Middle frontal gyrus (tissue), 1 donor: ENCODE data around the gene TANK.
A peak's percentile ranks its signal among the peaks of the same experiment; 100 is the strongest.
"Not testable (repeated sequence)": the region's sequence is repeated elsewhere in the genome, so short reads cannot be mapped to it uniquely, and the experiment has no call there.

Experiments
- DNase-seq: peaks from one replicate; pipeline ENCODE4 v3.0.0-alpha.2; 2015; ENCODE audit warnings: low spot score; ENCODE audit errors: extremely low spot score

The TANK gene, protein sequence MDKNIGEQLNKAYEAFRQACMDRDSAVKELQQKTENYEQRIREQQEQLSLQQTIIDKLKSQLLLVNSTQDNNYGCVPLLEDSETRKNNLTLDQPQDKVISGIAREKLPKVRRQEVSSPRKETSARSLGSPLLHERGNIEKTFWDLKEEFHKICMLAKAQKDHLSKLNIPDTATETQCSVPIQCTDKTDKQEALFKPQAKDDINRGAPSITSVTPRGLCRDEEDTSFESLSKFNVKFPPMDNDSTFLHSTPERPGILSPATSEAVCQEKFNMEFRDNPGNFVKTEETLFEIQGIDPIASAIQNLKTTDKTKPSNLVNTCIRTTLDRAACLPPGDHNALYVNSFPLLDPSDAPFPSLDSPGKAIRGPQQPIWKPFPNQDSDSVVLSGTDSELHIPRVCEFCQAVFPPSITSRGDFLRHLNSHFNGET

DNA sequence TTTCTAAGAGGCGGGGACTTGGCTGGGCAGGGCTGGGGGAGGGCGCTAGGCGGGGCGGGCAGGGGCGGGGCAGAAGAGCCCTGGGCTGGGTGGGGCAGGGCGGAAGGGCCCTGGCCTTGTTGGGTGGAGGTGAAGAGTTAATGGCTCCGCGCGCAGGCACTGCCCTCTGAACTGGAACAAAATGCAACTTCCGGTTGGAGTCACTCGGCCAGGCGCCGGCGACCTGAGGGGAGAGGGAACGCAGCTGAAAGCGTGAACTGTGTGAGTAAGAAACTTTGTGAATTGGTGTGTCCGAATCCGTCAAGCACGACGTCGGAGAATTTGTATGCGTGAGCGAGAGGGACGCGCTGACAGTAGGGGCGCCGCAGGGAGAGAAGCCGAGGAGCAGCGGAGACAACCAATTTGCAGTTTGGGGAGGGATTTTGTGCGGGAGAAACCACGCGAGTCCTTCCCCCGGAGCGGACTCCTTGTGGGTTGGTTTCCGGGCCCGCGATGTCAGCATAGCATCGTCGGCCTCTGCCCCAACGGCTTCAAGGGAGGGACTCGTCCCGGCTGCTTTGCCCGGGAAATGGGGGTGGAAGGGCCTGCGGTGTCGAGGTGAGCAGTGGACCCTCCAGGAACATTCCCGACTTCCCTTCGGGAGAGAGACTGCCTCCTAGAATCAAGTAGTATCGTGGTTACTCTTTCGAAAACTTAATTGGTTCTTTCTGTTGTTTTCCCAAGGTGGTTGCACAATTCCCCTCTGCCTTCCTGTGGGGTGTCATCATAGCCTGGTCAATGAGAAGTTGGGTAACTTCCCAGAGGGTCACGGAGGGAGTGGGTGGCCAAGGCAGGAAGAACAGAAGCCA is at the start of gene TANK:
TANK (plus strand) TSS at position 203 of the 848 bp plus-strand sequence. CDS start 19,235 bp downstream, outside the sequence.
- DNase-seq: peak; percentile 69

DNA sequence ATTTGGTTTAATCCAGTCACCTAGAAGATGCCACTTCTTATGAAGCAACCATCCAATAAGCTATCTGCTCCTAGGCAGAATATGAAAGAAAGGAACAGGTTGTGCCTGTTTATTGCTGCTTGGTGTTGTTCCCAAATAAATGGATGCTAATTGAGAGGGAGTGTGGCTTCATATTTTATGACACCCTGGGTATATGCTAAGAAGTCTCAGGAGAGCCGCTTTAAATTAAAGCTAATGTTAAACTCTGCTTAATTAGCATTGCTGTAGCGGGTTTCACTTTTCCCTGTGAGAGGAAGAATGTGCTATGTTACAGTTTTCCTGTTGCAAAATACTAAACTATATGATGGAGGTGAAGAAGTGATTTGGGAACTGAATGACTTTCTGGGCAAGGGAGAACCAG is 48.7 kb upstream of the TANK start:
- DNase-seq: no peak

DNA sequence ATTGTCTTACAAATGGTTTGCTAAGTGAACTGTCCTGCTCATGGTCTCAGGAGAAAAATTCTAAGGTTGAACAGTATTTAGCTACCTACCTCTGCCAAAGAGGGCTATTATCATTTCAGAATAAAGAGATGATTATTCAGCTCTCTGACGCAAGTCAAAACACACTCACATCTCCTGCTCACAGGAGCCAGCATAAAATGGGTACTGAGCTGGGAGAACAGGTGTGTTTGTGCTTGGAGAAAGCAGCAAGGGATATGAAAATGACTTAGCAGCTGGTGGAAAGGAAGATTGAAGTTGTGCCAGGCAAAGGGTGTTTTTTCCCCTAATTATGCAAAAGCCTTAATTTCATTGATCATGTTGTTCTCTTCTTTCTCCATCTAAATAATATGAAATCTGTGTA is 47.3 kb upstream of the TANK start:
- DNase-seq: no peak

DNA sequence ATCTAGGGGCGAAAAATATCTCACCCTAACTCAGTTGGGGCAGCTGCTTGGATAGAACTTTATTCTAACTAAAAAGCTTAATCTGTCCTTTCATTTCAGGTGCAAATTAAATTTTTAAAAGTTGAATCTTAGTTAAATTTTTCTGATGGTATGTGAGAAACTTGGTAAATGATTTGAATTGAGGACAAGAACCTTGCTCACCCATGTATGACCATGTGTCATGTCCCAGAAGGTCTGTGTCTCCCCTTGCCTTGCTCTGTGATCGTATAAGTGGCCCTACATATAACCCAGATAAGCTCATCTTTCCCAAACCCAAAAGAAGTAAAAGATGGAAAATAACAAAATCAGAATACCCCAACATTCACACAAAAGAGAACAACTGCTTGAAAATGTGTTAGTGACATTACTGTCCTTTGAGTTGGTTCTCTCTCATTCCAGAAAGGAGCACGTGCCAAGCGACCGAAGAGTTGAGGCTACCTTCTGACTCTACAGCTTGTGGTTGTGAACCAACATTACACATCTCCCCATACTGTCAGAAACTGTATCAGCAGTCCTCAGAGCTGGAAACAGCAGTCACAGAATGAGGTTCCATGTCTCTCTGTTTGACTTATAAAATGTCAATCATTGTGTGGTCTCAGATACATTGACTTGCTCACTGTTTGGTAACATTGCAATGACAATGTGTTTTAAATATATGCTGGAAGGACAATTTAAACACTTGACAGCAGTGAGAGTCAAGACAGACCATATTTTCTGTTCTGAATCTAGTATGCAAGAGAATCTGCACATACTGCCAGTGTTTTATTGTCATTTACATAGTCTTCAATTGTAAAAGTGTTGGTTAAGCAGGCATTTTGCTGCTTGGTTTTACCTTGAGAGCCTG is 46.3 kb upstream of the TANK start:
- no peak for DNase-seq

DNA sequence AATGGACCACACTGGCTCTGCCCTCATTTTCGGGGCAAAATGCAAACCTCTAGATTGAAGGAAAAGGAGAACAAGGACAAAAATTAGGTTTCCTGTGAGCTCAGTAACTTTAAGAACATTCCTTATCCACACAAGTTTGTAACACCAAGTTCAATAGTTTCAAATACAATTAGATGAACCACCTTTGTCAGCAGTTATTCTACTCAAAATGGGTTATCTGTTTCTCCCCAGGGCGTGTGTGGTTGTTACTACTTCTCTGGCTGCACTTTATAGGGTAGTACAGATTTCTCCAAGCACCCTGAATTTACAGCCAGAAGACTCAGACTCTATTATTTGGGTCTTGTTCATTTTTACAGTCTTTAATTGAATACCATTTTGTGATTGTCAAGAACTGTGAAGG is 45.0 kb upstream of the TANK start:
- no peak for DNase-seq

DNA sequence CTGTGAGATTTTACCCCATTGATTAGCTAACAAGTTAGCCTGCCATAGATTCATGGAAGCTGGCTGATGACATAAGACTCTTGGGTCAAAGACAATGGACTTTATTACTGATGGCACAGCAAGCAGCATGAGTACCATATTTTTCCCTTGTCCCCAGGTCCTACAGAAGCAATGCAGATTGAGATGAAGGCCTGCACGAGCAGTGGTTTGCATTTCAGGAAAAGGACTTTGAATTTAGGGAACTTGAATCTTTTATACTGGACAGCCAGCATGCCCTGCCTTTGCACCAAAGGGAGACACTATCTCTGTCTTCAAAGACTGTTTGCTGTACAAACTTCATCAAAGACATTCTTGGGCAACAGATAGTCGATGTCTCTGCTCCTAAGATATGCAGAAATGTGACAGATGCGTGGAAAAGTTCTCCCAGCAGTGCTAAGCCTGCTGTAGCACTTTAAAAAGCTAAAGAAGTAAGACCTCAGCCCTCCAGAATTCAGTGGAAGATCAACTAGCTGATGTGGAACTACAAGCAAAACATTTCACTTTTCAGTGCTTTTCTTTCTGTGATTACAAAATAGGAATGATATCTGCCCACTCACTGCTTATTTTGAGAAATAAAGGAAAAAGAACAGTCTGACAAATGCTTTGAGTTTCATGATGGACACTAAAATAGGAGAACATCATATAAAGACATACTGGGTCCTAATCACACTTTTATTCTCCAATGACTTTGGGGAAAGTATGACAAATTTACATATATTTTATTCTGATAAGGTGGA is 44.4 kb upstream of the TANK start:
- no peak for DNase-seq

DNA sequence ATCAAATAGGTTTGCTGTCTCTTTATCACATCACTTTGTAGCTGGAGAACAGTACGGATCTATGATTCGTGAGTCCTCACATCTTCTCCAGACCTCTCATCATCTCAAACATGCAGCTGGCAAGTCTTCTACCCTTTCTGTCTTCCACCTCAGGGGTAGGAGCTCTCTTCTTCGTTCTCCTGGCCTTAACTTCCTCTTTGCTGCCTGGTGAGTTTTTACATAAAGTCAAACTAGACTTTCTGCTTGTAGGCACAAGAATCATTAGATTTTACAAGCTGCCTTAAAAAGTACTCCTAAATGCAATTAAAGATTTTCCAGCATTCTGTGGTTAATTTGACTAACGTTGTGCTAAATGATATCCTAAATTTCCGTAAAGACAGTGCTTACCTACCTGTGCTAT is 43.7 kb upstream of the TANK start:
- no peak for DNase-seq

DNA sequence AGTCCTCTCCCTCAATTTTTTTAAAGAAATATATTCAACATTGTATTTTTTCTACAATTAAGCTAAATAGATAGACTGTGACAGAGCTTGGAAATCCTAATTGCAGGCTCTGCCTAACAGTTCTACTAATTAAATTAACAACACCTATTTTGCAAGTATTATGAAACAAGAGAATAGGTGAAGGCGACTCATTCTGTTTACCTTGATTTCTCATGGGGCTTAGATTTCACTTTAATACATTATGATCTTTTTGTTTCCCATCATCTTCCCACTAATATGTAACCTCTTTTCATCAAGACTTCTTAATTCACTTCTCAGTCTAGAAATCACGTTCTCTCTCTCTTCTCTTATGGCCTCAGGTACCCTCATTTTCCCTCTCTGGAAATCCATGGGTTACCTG is 42.7 kb upstream of the TANK start:
- no peak for DNase-seq

DNA sequence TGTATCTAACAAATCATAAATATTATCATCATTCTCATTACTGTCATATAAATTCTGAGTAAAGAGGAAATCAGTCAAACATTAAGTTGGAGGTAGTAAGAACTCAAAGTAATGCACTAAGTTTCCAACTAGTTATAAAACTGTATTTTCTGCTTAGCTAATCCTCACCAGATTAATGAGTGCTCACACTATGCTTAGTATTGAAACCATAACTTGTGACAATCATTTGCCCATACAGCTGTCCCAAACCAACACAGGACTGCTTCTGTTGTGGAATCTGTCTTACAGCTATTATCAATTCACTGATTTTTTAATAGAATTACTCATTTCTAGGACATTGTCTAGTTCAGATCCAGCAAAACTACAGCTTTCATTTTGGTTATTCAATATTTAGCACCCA is 41.5 kb upstream of the TANK start:
- DNase-seq: no peak

DNA sequence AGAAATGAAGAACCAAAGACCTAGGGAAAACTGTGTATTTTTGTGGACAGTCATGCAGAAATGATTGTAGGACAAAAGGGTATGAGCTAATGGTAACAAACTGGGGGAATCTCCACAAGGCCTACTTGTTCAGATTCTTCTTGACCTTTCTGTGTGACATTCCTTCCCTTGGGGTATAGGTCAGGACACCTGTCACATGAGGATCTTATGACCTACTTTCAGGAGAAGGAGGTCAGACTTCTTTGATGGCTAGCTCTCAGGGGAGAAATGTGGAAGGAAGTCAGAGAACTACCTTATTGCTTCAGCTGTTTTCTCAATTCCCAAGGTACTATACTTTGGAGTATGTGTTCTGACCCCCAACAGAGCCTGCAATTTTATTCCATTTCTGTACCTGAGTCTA is 40.7 kb upstream of the TANK start:
- DNase-seq: no peak

DNA sequence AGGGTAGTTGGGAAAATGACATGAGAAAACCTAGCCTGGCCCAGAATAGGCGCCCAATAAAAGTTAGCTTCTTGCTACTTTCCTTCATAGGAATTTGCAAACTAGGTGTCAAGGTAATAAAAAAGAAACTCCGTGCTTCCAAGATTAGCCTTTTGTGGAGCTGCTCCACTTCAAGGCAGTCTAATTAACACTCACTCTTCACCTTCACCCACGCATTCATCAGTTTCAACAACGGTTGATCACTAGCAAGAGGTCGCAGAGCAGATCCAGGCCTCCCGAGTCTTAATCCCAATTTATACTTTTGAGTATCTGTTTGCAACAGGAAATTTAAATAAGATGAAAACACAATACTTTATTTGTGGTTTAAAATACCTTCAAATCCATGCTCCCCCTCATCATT is 39.5 kb upstream of the TANK start:
- DNase-seq: no peak

DNA sequence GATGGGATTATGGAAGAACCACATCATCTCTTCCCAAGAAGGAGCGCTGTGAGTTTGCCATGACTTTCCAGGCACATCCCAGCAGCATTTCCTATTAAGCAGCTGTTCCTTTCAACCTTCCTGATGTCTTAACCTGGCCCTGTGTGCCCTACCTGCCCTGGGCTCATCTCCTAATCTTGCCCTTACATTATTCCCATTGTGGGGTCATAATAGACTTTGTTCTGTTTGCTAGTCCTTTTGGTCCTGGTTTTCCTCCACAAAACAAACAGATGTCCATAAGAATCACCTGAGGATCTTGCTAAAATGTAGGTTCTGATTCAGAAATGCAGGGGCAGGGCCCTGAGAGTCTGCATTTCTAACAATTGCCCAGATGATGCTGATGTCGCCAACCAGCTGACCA is 38.6 kb upstream of the TANK start:
- DNase-seq: no peak

DNA sequence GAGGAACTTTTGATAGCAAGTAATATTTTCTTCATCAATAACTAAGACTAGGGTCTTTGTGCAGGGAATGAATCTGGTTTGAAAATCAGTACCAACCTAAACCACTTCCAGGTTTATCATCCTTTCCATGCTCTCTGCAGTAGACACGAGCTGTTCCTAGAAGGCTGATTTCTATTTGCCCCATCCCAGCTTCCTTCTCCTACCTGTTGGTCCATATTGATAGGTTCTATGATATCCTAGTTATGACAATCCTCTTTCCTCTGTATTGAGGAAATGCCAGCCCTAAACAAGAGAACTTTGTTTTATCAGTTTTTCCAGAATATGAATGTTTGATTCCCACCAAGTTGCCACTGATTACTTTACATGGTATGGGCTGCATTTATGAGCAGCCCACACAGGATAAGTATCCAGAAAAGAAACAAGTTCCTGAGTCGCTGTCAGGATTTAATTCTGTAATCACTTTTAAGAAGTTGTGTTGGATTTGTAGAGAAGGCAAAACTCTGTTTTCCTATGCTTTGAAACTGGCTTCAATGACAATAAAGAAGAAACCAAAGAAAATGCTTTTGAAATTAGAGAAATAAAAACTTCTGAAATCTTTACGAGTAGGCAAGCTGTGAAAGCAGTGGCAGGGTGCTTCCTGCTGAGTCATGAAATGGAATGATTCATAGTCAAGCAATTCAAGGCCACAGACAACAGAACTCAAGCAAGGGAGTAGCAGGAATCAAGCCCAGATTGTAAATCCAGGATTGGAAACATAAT is 37.3 kb upstream of the TANK start:
- DNase-seq: peak; percentile 50

DNA sequence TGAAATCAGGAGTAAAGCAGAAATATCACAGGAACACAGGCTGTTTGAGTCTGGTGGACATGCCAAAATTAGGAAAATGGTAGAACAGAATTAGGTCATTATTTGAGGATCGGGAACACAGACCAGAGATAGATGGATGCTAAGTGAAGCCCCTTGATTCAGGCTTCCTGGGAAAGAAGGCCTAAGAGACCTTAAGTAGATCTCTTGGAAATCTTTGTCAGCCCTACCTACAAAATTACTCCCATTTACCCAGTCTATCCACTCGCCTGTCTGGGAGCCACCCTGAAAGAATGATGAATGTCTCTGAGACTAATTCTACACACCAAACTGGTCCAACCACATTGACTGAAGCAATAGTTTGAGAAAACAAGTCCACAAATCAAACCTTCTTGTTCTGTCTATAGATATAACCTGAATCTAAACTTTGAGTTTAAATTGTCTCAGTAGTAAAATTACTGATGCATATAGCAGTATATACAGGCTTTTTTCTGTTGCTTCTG is 36.6 kb upstream of the TANK start:
- DNase-seq: no peak

DNA sequence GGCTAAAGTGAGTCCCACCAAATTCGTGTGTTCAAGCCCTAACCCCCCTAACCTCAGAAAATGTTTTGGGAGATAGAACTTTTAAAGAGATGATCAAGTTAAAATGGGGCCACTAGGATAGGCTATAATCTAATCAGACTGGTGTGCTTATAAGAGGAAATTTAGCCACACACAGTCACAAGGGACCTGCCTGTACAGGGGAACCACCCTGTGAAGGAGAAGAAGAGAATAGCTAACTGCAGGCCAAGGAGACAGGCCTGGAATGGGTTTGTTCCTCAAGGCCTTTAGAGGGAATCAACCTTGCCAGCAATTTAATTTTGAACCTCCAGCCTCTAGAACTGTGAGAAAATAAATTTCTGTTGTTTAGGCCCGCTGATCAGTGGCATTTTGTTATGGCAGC is 36.0 kb upstream of the TANK start:
- DNase-seq: no peak

DNA sequence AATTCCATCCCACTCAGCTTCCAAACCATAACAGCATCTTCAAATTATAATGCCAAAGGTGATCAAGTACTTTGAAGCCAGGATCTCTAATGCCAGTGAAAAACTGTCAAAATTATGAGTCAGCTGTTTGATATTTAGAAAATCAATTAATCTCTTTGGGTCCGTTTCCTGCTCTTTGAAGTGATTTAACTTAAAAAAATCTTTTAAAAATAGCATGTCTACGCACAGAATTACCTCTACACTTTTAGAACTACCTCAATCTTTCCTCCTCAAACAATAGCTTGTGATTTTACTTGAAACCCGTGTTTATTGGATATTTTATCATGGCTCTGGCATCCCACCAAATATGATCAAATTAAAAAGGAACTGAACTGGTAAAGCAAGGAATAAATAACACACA is 31.3 kb upstream of the TANK start:
- DNase-seq: no peak

DNA sequence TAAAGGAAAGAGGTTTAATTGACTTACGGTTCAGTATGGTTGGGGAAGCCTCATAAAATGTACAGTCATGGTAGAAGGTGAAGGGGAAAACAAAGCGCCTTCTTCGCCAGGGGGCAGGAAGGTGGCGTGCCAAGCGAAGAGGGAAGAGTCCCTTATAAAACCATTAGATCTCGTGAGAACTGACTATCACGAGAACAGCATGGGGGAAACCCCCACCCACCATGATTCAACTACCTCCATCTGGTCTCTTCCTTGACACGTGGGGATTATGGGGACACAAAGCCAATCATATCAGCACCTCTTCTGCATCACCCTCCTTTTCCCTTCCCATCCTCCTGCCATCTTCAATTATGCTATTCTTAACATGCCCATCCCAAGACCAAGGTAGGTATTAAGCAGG is 29.9 kb upstream of the TANK start:
- DNase-seq: no peak

DNA sequence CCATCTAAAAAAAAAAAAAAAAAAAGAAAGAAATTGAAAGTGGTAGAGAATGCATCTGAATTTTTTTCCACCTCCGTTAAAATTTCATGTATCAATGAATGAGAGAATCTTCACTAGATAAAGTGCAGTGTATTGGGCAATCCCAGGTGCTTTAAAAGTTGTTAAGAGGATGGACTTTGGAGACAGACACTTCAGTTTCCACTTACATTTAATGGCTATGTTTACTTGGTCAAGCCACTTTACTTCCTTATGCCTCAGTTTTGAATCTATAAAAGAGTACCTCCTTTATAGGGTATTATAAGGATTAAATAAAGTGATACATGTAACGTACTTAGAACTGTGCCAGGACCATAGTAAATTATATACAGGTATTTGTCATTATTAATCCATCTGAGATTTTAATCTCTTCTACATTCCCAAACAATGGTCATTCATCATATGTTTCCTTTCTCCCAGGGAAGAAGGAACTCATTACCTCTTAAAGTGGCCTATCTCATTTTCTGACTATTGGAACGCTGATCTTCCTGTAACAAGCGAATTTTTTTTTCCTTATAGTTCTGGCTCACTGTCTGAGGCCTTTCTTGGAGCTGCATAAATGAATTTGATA is 29.1 kb upstream of the TANK start:
- DNase-seq: no peak

DNA sequence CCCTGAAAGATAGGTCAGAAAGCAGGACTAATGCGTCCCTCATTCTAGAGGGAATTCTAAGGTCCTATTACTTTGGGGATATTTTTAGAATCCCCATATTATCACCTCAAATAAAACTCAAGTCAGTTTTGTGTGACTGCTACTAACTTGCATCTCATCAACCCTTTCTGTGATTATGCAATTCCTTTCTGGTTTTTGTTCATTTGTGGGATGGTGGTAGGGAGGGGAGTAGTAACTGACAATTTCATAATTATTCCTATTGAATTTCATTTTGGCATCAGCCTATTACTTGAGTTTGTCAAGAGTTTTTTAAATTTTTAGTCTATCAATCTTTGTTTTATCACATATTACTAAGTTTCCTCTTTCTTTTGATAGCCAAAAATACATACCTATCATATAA is 28.4 kb upstream of the TANK start:
- no peak for DNase-seq

DNA sequence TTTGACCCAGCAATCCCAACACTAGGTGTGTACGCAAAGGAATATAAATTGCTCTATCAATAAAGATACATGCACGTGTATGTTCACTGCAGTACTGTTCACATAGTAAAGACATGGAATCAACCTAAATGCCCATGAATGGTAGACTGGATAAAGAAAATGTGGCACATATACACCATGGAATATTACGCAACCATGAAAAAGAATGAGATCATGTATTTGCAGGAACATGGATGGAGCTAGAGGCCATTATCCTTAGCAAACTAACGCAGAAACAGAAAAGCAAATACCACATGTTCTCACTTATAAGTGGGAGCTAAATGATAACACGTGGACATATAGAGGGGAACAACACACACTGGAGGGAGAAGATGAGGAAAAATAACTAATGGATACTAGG is 27.8 kb upstream of the TANK start:
- not testable (repeated sequence) for DNase-seq
